Measurements from ENCODE around the gene RBMX2.
"Not testable (repeated sequence)": the region's sequence is repeated elsewhere in the genome, so short reads cannot be mapped to it uniquely, and the experiment has no call there.

The RBMX2 gene

GRCh38 chrX:130401415-130402207, at the start of gene RBMX2:
Gene RBMX2, plus strand, starts transcription at chrX:130401987. Its CDS starts 46 bp downstream, at chrX:130402033.
- DNase-seq: peak; percentile 39 to 69 (median 58)

GRCh38 chrX:130352050-130352449, 49.7 kb upstream of the RBMX2 start:
- DNase-seq: not testable (repeated sequence)

GRCh38 chrX:130376077-130376476, 25.7 kb upstream of the RBMX2 start:
- no peak for DNase-seq

GRCh38 chrX:130378024-130378669, 23.6 kb upstream of the RBMX2 start:
- DNase-seq: no peak

- no peak for DNase-seq
Observed at GRCh38 chrX:130385520-130385919, 16.3 kb upstream of the RBMX2 start, which contains the start of gene GPR119. Gene GPR119, minus strand, starts transcription at chrX:130385674. Its CDS starts 227 bp downstream, at chrX:130385447.

GRCh38 chrX:130386408-130386808, 15.4 kb upstream of the RBMX2 start:
- DNase-seq: no peak

- no peak for DNase-seq
Observed at GRCh38 chrX:130393451-130394074, 8.2 kb upstream of the RBMX2 start.

- no peak for DNase-seq
Observed at GRCh38 chrX:130395341-130395740, 6.4 kb upstream of the RBMX2 start.

GRCh38 chrX:130402208-130402684, 459 bp downstream of the RBMX2 start:
- peak in 1 of 6 experiments; percentile 21 for DNase-seq

GRCh38 chrX:130413415-130413814, 11.6 kb downstream of the RBMX2 start:
- DNase-seq: no peak

GRCh38 chrX:130414800-130415199, 13.0 kb downstream of the RBMX2 start:
- DNase-seq: no peak

GRCh38 chrX:130415201-130415600, 13.4 kb downstream of the RBMX2 start:
- no peak for DNase-seq

- DNase-seq: no peak
Observed at GRCh38 chrX:130416785-130417184, 15.0 kb downstream of the RBMX2 start.

- no peak for DNase-seq
Observed at GRCh38 chrX:130418066-130418465, 16.3 kb downstream of the RBMX2 start.

GRCh38 chrX:130418740-130419139, 17.0 kb downstream of the RBMX2 start:
- DNase-seq: no peak

GRCh38 chrX:130419263-130419662, 17.5 kb downstream of the RBMX2 start:
- DNase-seq: no peak

GRCh38 chrX:130426531-130426930, 24.7 kb downstream of the RBMX2 start:
- DNase-seq: no peak

GRCh38 chrX:130429236-130429635, 27.4 kb downstream of the RBMX2 start:
- not testable (repeated sequence) for DNase-seq

- DNase-seq: no peak
Observed at GRCh38 chrX:130435937-130436336, 34.1 kb downstream of the RBMX2 start.

GRCh38 chrX:130437996-130438395, 36.2 kb downstream of the RBMX2 start:
- not testable (repeated sequence) for DNase-seq

- no peak for DNase-seq
Observed at GRCh38 chrX:130443875-130444274, 42.1 kb downstream of the RBMX2 start.

GRCh38 chrX:130444641-130445336, 43.0 kb downstream of the RBMX2 start:
- no peak for DNase-seq

- no peak for DNase-seq
Observed at GRCh38 chrX:130446974-130447373, 45.2 kb downstream of the RBMX2 start.
